Neural cell (in vitro differentiated cells): ENCODE results near the gene STAC.
A peak's percentile ranks its signal among the peaks of the same experiment; 100 is the strongest.

Experiments
- CTCF ChIP-seq: fragments of 450-650 bp; IDR thresholded peaks from 2 replicates; pipeline ENCODE4 v1.5.1; 2014; ENCODE audit warnings: antibody characterized with exemption, mild to moderate bottlenecking, moderate library complexity; ENCODE audit not compliant: poor library complexity, severe bottlenecking
- EP300 ChIP-seq: fragments of 450-650 bp; conservative IDR thresholded peaks from 2 replicates; pipeline ENCODE4 v1.6.1; 2014; ENCODE audit warnings: antibody characterized with exemption, mild to moderate bottlenecking, moderate library complexity; ENCODE audit not compliant: poor library complexity, severe bottlenecking
- EZH2 ChIP-seq: fragments of 200-600, 300-800 bp; shearing (Covaris generic), sonication (generic); IDR thresholded peaks from 2 replicates; pipeline ENCODE4 v1.6.1; 2014; ENCODE audit warnings: antibody characterized with exemption, low read length, borderline replicate concordance, mild to moderate bottlenecking; ENCODE audit not compliant: insufficient read depth, poor library complexity, severe bottlenecking
- MXI1 ChIP-seq: fragments of 450-650 bp; conservative IDR thresholded peaks from 2 replicates; pipeline ENCODE4 v1.6.1; 2014; ENCODE audit warnings: antibody characterized with exemption, mild to moderate bottlenecking; ENCODE audit not compliant: poor library complexity, severe bottlenecking
- TAF1 ChIP-seq: IDR thresholded peaks from 2 replicates; pipeline ENCODE4 v1.6.1; 2012; ENCODE audit warnings: low read depth

- no peak for TF ChIP-seq TAF1
- TF ChIP-seq CTCF: no peak
- no peak for TF ChIP-seq MXI1
- no peak for TF ChIP-seq EZH2
- TF ChIP-seq EP300: peak; percentile 76
Measured at GRCh38 chr3:36409862-36410261, 29.6 kb downstream of the STAC start.
